SK-N-SH treated with all-trans-retinoic acid at 6 μM for 48 hours (cell line): ENCODE results near the gene GALNT15.

Source experiments
- ARNTL ChIP-seq: fragments of 450-650 bp; formaldehyde crosslinking; IDR thresholded peaks from 2 replicates; pipeline ENCODE4 v1.5.0; 2020; ENCODE audit warnings: low read depth, mild to moderate bottlenecking, moderate library complexity, borderline replicate concordance
- OSR1 ChIP-seq: fragments of 250-450 bp; sonication (Bioruptor Pico); IDR thresholded peaks from 2 replicates; pipeline ENCODE4 v1.8.0; 2022; ENCODE audit warnings: moderate library complexity, mild to moderate bottlenecking, inconsistent platforms
- POU6F1 ChIP-seq: fragments of 250-450 bp; sonication (Bioruptor Pico); IDR thresholded peaks from 2 replicates; pipeline ENCODE4 v1.8.0; 2021; ENCODE audit warnings: low read depth, mild to moderate bottlenecking, moderate library complexity, borderline replicate concordance
- RARB ChIP-seq: fragments of 250-450 bp; sonication (Bioruptor Pico); IDR thresholded peaks from 2 replicates; pipeline ENCODE4 v1.8.0; 2021; ENCODE audit warnings: mild to moderate bottlenecking, moderate library complexity

DNA sequence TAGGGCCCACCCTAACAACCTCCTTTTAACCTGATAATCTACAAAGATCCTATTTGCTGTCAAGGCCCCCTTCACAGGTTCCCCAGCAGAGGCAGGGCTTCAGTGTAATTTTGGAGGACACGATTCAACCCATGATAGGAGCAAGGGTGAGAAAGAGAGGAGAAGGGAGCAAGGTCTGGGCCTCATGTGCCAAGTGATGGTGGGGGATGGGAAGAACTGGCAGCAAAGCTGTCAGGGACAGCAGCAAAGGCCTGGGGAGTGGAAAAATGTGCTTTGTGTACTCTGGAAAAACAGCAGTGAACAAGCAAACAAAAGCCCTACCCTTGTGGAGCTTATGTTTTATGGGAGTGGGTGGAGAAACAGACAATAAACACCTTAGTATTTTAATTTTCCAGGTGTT lies 2.7 kb upstream of the GALNT15 start:
- TF ChIP-seq ARNTL (CRISPR knock-in tag), result no peak
- no peak for TF ChIP-seq RARB (CRISPR knock-in tag)
- no peak for TF ChIP-seq POU6F1 (CRISPR knock-in tag)
- TF ChIP-seq OSR1 (CRISPR knock-in tag), result no peak
